HFFc6 (cell line): ENCODE data around the gene FOXR2. TPM values are rescaled to one million over a fixed set of nuclear protein-coding genes. Genes with fewer than 3 reads are reported as not detected.

Experiments used
- DNase-seq: peaks from one replicate; pipeline ENCODE4 v3.0.0-alpha.2; 2018
- H3K27ac Mint-ChIP-seq: 2 replicates; pipeline ENCODE4 v1.8.0; 2020; ENCODE audit warnings: mild to moderate bottlenecking, mixed read lengths
- H3K27me3 Mint-ChIP-seq: 2 replicates; pipeline ENCODE4 v1.8.0; 2021; ENCODE audit warnings: mild to moderate bottlenecking, moderate library complexity, mixed read lengths; ENCODE audit not compliant: insufficient read depth
- H3K36me3 Mint-ChIP-seq: 2 replicates; pipeline ENCODE4 v1.8.0; 2021; ENCODE audit warnings: low read depth, mixed read lengths
- H3K4me1 Mint-ChIP-seq: 2 replicates; pipeline ENCODE4 v1.8.0; 2020; ENCODE audit warnings: low read depth, mixed read lengths
- H3K4me3 Mint-ChIP-seq: 2 replicates; pipeline ENCODE4 v1.8.0; 2020; ENCODE audit warnings: mild to moderate bottlenecking, moderate library complexity, mixed read lengths
- H3K9me3 Mint-ChIP-seq: 2 replicates; pipeline ENCODE4 v1.8.0; 2020; ENCODE audit warnings: mild to moderate bottlenecking, mixed read lengths
- total RNA-seq, 6 experiments: library from RNA; stranded (reverse); fragmentation: NEBNext Ultra II Directional; extraction: Animal tissue kit (Norgen Biotek cat#: 25700); gene quantifications; 2 replicates in 1 of 6; 3 replicates in 5 of 6; pipeline ENCODE4 v1.2.3, GENCODE V29; 2021
- TF ChIP-seq, protein P1 (sequence below): fragments of 200-600 bp; sonication (generic); IDR thresholded peaks from 2 replicates; pipeline ENCODE4 v1.5.0; 2021; ENCODE audit warnings: antibody characterized with exemption, mild to moderate bottlenecking

FOXR2 gene
- total RNA-seq, 6 experiments from 2014 or later = not detected

DNA sequence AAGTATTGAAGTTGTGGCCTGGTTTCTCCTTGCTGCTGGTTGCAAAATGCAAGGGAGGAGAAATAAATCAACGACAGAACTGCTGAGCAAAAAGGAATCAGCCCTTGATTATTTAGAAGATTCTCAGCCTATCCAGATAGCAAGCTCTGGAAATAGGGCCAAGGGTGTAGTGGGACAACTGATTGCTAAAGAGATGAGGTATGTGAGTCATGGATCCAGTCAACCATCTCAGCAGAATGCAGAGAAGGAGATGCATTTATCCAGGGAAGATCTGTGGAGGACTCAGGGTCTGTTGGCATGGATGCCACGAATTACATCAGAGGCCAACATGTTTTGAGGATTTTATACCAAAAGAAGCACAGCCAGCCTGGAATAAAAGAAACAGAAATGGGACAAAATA lies 36.7 kb downstream of the FOXR2 start:
- H3K27ac Mint-ChIP-seq = no peak overlapping the region
- H3K27me3 Mint-ChIP-seq = no peaks in the 10 kb centered on the region
- no peak for DNase-seq
- no peak overlapping the region for H3K4me3 Mint-ChIP-seq
- no peaks in the 10 kb centered on the region for H3K9me3 Mint-ChIP-seq
- H3K4me1 Mint-ChIP-seq = no peaks in the 10 kb centered on the region
- no peaks in the 10 kb centered on the region for H3K36me3 Mint-ChIP-seq
- TF ChIP-seq, protein P1, sequence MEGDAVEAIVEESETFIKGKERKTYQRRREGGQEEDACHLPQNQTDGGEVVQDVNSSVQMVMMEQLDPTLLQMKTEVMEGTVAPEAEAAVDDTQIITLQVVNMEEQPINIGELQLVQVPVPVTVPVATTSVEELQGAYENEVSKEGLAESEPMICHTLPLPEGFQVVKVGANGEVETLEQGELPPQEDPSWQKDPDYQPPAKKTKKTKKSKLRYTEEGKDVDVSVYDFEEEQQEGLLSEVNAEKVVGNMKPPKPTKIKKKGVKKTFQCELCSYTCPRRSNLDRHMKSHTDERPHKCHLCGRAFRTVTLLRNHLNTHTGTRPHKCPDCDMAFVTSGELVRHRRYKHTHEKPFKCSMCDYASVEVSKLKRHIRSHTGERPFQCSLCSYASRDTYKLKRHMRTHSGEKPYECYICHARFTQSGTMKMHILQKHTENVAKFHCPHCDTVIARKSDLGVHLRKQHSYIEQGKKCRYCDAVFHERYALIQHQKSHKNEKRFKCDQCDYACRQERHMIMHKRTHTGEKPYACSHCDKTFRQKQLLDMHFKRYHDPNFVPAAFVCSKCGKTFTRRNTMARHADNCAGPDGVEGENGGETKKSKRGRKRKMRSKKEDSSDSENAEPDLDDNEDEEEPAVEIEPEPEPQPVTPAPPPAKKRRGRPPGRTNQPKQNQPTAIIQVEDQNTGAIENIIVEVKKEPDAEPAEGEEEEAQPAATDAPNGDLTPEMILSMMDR = no peak

DNA sequence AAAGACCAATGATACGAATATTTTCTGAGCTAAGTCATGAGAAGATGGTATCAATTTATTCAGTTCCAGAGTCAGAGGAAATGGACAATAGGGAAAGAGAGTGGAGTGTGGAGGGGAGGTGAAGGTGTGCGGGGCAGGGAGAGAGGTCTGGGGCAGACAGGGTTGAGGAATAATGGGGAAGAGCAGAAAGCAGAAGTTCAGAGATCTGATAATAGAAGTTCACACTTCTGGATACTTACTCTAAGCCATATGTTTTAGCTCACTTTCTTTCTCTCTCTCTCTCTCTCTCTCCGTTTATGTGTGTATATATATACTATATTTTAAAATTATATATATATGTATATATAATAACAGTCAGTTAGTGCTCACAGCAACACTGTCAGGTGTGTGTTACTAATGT lies 40.4 kb downstream of the FOXR2 start:
- TF ChIP-seq, protein P1 = no peak

DNA sequence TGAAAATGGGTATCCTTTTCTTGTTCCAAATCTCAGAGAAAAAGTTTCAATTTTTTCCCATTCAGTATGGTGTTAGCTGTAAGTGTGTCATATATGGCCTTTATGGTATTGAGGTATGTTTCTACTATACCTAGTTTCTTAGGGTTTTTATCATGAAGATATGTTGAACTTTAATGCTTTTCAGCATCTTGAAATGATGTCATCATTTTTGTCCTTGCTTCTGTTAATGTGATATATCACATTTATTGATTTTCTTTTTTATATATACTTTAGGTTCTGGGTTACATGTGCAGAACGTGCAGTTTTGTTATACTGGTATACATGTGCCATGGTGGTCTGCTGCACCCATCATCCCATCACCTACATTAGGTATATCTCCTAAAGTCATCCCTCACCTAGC lies 44.9 kb downstream of the FOXR2 start:
- Mint-ChIP-seq H3K27me3 (no peaks in the 10 kb centered on the region; the same call in 1 of the 2 replicates), H3K9me3 (peaks cover 6% of the 10 kb centered on the region), H3K36me3 (no peaks in the 10 kb centered on the region), H3K4me1 (no peaks in the 10 kb centered on the region), H3K4me3 (no peak overlapping the region), H3K27ac (no peak overlapping the region)
- TF ChIP-seq, protein P1 = no peak
- no peak for DNase-seq

More for the DNA sequence above, 40.4 kb downstream of the FOXR2 start:
- Mint-ChIP-seq H3K9me3 (no peaks in the 10 kb centered on the region), H3K4me1 (no peaks in the 10 kb centered on the region), H3K27ac (no peak overlapping the region), H3K4me3 (no peak overlapping the region), H3K27me3 (no peaks in the 10 kb centered on the region; the same call in 1 of the 2 replicates), H3K36me3 (no peaks in the 10 kb centered on the region)
- no peak for DNase-seq

Other genes starting within 250 kb of the FOXR2 start
- gene MAGEH1, start 171.3 kb upstream of the FOXR2 start, total RNA-seq = 10 to 100 TPM; 20.6 to 25.3 (median 24.9) TPM
- gene USP51, start 133.6 kb upstream of the FOXR2 start, total RNA-seq = 1 to 10 TPM in 3 of 6 experiments, under 1 TPM in 3; 0.73 to 1.2 (median 1.0) TPM
- 10 to 100 TPM; 10.9 to 17.2 (median 12.7) TPM for gene RRAGB, start 94.3 kb downstream of the FOXR2 start, total RNA-seq